Measurements from ENCODE around the gene EZH1.

GRCh38 chr17:42708588-42708987, 36.3 kb downstream of the EZH1 start:
- no peak for TF ChIP-seq CTCF (IDR thresholded peaks at IDR 0.05)
- TF ChIP-seq POLR2AphosphoS5 (IDR thresholded peaks at IDR 0.05) = no peak

Data from esophagus muscularis mucosa (tissue), 3 donors.